HCT116 (cell line): ENCODE data around the gene EIF5AL1.

ENCODE experiments used
- RAD21 ChIP-seq: IDR thresholded peaks from 2 replicates; pipeline ENCODE4 v1.6.1; 2012; ENCODE audit warnings: low read depth, mild to moderate bottlenecking
- TF ChIP-seq, protein P1 (sequence below), 3 experiments: fragments of 200-600 bp in 1 of 3; sonication (generic) in 1 of 3; IDR thresholded peaks in 2 of 3; conservative IDR thresholded peaks in 1 of 3; 2 replicates each; pipeline ENCODE4 v1.5.1; 2012 to 2017; ENCODE audit warnings: low read depth in 2 of 3, low read length in 2 of 3, antibody characterized with exemption in 1 of 3, borderline replicate concordance in 1 of 3, control low read depth in 1 of 3, mild to moderate bottlenecking in 1 of 3, mixed read lengths in 1 of 3, mixed run types in 1 of 3, moderate library complexity in 1 of 3; ENCODE audit not compliant: insufficient read depth in 1 of 3
- TF ChIP-seq, protein P2 (sequence below): IDR thresholded peaks from 2 replicates; pipeline ENCODE4 v1.6.1; 2012

DNA sequence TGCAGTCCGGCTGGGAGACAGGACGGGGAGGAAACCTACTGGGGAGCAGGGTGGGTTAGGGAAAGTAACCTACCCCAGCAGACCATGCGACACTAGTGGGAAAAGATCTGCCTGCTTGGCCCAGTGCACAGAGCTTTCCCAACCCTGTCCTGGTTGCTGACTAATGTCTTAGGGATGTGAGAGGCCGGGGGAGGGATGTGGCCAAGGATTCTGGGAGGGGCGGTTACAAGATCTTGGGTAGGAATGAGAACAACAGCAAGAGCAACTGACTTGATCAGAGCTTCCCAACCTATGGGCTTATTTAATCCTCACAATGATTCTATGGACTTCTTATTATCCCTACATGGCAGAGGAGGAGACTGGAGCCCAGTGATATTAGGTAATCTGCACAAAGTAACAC, 24.0 kb upstream of the EIF5AL1 start:
- no peak for TF ChIP-seq RAD21
- TF ChIP-seq, protein P1, sequence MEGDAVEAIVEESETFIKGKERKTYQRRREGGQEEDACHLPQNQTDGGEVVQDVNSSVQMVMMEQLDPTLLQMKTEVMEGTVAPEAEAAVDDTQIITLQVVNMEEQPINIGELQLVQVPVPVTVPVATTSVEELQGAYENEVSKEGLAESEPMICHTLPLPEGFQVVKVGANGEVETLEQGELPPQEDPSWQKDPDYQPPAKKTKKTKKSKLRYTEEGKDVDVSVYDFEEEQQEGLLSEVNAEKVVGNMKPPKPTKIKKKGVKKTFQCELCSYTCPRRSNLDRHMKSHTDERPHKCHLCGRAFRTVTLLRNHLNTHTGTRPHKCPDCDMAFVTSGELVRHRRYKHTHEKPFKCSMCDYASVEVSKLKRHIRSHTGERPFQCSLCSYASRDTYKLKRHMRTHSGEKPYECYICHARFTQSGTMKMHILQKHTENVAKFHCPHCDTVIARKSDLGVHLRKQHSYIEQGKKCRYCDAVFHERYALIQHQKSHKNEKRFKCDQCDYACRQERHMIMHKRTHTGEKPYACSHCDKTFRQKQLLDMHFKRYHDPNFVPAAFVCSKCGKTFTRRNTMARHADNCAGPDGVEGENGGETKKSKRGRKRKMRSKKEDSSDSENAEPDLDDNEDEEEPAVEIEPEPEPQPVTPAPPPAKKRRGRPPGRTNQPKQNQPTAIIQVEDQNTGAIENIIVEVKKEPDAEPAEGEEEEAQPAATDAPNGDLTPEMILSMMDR (IDR thresholded peaks at IDR 0.05 in 2 of 3, conservative IDR thresholded peaks at IDR 0.05 in 1 of 3; ENCODE audit: borderline replicate concordance in 1 of 3, insufficient read depth in 1 of 3, low read depth in 2 of 3, low read length in 2 of 3), result no peak
- TF ChIP-seq, protein P2, sequence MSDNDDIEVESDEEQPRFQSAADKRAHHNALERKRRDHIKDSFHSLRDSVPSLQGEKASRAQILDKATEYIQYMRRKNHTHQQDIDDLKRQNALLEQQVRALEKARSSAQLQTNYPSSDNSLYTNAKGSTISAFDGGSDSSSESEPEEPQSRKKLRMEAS, result no peak
